Putamen (tissue), 1 donor: ENCODE data around the gene NPTX2.

ENCODE experiments used
- DNase-seq: peaks from one replicate; pipeline ENCODE4 v3.0.0-alpha.2; 2016; ENCODE audit warnings: low spot score

Gene NPTX2

DNA sequence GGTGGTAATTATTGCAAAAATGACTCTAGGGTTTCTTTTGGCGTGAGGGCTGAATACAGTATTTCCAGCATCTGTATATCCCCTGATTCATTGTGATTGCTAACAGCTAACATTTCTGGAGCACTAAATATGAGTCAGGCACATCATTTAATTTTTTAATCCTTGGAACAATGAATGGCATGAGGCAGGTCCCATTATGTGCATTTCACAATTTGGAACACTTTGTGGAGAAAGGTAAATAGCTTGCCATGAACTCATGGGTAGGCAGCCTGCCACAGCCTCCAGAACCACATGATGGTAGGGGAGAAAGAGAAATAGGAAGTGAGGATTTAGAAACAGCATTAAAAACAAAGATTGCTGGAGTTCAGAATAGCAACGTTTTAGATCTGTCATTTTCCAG, 1.7 kb downstream of the NPTX2 start:
- DNase-seq, result no peak

DNA sequence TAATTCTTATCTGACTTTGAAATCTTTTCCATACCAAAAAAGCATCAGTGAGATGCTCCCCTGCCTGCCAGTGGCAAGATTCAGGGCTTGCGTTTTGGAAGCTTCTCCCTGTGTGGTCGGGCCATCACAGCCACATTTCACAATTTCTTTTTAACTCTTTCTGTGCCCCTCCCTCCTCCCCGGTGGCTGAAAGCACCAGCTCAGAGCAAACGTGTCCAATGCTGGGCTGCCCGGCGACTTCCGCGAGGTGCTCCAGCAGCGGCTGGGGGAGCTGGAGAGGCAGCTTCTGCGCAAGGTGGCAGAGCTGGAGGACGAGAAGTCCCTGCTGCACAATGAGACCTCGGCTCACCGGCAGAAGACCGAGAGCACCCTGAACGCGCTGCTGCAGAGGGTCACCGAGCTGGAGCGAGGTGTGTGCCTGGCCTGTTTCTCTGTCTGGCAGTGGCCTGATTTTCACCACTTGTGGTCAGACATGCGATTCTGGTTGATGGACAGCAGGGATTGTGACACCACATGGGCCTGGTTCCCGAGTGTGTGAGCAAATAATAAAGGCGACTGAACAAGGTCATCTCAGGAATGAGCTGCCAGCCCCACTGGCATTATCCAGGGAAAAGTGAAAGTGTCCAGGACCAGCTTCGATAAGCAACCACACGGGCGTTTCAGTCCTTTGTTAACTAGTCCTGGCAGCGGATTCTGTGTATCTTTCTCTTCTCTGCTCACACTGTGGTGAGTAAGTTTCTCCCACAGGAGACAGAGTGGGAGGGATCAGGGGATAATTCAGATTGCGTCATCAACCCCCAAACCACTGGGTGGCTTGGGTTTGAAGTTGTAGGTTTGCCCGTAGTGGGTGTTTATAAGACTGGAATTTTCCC, 2.6 kb downstream of the NPTX2 start:
- no peak for DNase-seq

DNA sequence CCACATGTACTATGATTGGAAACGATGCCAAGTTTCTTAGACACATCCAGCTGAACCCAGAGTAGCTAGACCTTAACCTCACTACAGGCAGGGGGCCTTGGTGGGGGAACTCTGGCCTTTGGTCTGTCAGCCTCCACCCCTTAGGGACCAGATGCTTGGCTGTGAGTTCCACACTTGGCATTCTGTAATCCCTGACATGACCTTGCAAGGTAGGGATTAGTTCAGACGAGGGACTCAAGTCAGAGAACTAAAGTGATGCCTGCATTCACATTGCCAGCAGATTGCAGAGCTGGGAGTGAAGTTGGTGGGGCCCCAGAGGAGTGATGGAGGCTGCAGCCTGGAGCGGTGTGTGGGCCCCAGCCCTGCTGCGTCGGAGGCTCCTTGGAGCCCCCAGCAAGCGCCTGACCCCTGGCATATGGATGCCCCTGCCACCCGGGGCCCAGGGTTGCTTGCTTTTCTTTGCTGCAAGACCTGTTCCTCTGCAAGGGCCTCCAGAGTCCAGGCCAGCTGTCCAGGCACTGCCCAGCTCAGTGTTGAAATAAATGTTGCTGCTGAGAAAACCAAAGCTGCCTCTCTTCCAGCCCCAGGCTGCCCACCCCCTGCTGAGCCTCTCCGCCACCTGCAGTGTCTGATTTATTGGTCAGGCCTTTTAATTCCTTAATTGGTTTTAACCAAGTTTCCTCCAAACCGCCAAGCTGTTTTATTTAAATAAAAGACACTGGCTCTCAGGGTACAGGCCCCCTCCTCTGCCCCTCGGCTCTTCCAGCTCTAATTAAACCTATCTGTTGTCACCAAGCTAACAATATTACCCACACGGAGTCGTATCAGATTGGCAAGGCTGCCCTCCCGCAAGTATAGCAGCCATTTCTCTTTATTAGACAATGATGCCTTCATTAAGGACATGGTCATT, 4.7 kb downstream of the NPTX2 start:
- no peak for DNase-seq

DNA sequence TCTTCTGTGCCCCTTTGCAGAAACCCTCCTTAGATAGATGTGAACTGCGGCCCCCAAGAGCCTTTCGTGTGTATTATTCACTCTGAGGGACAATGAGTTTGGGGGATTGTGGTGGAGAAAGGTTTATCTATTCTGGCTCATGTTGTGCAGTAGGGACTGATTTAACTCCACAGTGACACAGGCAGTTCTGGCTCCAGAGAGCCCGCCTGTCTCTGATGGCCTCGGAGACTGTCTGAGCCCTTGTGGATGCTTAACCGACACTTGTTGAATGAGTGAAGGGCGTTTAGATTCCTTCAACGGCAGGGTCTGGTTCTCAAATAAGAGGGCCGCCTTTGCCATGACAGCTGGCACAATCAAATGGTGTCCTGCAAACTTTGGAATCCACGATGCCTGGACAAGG, 5.8 kb downstream of the NPTX2 start:
- no peak for DNase-seq

DNA sequence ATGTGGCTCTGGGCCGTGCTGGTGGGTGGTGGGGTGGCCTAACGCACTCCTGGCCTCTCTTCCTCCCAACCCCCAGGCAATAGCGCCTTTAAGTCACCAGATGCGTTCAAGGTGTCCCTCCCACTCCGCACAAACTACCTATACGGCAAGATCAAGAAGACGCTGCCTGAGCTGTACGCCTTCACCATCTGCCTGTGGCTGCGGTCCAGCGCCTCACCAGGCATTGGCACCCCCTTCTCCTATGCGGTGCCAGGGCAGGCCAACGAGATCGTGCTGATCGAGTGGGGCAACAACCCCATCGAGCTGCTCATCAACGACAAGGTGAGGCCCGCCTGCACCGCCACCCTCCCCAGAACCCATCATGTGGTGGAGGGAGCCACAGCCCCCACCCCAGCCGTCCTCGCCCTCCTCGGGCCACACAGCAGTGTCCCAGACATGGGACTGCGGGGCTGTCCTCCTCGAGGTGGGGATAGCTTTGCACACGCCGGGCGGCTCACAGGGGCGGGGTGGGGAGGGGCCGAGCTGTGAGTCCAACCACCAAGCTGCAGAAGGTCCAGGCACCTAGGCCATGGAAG, 7.8 kb downstream of the NPTX2 start:
- no peak for DNase-seq

DNA sequence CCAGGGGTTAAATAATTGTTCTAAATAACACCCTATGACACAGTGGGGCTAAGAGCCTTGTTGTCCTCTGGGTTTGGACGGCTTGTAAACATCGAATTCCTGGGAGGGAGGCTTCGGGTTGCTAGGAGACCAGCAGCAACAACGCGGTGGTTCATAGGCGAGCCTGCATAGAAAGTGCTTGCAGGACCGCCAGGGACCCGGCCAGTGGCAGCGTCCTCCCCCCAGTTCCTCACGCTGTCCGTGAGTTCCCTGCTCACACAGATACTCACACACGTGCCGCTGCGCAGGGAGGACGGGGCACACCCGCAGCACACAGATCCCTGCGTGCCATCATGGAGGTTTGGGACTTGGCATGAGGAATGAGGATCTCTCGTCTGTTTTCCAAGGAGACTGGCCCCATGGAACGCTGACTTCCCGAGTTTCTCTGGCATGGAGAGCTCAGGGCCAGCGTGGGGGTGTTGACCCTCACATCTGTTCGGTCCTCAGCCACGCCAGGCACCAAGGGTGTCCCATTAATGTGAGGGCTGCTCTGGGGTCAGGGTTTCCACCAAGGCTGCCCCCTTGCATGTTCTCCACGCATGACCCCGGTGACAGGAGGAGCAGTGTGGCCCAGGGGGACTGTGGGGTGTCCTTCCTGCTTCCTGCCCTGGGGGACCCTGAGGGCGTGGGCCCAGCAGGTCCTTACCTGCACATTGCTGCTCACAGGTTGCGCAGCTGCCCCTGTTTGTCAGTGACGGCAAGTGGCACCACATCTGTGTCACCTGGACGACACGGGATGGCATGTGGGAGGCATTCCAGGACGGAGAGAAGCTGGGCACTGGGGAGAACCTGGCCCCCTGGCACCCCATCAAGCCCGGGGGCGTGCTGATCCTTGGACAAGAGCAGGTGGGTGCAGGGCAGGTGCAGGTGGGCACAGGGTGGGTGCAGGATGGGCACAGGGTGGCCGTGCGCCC, 9.7 kb downstream of the NPTX2 start:
- no peak for DNase-seq

DNA sequence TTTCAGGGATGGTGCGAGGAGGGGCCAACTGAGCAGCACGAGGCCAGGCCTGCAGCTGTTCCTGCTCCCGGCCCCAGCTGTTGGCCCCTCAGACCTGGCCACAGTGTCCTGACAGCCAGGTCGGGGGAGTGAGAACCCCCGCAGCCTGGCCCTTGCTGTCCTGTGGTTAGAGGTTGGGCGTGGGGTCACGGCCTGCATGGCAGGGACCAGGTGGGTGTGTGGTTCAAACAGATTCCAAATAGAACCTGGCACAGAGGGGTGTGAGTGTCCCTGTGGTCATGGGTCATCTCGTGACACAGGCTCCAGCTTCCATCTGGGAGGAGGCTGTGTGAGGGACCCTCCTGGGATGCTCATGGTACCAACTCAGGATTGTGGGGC, 10.3 kb downstream of the NPTX2 start:
- no peak for DNase-seq

DNA sequence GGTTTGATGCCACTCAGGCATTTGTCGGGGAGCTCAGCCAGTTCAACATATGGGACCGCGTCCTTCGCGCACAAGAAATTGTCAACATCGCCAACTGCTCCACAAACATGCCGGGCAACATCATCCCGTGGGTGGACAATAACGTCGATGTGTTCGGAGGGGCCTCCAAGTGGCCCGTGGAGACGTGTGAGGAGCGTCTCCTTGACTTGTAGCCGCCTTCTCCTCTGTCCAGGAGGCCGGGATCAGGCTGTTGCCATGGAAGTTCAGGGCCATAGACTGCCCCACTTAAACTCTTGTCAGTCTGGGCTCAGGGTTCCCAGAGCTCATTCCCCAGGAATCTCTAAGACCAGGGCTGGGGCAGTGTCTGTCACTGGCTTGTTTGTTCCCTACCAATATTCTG, 11.3 kb downstream of the NPTX2 start:
- no peak for DNase-seq

DNA sequence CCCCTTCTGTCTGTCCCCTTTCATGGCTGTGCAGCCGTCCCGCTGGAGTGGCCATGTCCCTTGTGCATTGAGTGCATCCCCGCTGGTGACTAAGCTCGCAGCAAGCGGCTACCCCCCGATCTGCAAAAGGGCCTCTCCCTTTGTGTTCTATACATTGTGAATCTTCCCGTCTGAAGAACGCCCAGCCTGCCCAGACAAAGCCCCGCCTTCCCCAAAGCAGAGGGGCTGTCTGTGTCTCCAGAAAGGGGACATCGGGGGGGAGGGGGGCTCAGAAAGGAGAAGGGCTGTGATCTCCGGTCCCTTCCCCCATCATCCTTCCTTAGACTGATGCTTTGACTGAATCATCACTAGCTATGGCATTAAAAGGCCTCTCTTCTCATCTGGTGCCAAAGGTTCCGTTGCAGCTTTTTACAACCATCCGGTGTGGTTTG, 11.9 kb downstream of the NPTX2 start:
- no peak for DNase-seq

DNA sequence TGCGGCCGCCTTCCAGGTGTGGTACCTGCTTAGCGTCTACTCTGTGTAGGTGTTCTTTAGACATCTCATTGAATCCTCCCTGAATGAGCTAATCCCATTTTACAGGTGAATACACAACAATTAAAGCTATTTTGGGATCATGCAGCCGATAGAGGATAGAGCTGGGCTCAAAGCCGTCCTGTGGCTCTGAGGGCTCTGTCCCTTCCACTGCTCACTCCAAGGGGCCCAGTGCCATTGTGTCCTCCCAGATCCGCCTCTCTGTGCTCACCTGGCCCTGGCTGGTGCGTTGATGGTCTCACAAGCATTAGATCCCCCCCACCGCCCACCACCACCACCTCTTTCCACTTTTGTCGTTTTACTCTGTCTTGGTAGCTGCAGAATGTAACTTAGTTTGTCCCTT, 13.1 kb downstream of the NPTX2 start:
- DNase-seq, result no peak

DNA sequence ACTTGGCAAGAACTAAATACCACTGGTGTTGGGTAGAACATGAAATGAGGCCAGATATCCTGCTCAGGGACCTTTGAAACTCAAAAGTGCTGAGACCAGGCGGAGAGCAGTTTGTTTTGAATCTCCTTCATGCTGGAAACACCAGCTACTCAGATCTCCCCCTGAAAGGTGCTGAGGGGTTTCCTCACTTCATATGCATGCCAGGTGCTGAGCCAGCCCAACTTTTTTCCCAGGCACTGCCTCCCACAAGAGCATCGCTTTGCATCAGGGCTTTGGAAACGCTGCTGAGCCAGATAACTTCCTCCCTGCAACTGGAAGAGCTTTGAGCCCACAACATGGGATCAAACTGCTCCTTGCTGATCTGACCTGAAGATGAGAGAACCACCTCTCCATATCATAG, 13.7 kb downstream of the NPTX2 start:
- DNase-seq, result no peak

DNA sequence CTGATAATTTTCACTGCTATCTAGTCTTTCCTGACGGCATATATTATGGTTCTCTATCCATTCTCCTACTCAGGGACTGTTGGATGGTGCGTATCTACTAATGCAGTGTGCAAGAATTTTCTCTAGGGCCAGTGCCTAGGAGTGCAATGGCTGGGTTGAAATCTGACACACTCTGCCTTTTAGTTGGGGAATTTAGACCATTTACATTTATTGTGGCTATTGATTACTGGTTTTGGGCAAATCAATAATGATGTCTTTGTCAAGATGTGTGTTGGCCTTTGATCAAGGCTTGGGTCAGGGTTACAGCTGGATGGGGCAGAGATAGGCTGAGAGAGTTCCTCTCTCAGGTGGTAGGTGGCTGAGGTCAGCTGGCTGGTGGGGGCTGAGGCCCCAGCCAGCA, 21.8 kb downstream of the NPTX2 start:
- no peak for DNase-seq

DNA sequence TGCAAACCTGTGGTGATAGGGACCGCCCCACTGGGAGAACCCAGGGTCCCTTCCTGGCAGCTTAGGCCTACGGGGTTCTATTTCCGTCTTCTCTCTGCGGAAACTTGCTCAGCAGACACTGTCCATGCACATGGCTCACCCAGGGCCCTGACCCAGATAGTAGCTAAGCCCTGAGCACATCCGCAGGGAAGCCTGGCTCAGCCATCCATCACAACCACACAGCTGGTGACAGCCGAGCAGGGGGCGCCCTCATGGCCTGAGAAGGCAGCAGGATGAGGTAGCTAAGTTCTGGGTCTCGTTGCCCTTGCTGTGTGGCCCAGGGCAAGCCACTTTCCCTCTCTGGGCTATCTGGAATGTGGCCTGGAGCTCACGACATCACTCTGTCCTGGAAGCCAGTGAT, 23.3 kb downstream of the NPTX2 start:
- no peak for DNase-seq

DNA sequence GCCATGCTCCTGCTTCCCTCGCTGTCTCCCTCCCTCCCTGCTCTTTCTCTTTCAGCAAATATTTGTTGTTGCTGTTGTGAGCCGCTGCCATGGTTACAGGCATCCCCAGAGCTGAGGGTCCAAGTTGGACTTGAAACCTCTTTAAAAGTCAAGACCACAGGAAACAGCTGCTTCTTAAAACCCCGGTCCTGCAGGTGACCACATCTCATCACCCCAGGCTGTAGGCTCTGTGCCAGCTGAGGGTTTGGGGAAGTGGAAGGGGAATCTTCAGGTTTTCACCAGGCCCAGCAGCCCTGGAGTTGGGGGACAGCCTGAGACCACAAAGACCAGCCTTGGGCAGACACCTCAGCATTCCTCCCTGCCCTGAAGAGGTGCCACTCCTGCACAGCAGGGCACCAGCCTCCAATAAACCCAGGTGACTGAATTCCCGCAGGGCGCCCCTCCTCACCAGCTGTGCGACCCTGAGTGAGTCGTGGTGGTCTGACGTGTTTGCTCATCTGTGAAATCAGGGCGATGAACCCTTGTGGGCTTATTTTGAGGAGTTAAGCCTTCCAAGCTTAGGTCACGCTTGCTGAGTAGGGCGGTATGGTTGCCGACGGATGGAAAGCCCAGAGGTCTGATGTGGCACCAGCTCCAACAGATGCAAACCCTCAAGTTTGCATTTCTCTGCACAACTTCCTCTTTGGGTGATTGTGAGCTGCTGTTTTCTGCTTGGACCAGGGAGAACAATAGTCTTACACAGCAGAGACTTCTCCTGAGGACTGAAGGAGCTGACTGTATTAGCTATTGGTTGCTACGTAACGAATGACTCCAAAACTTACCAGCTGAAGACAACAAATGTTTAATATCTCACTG, 24.8 kb downstream of the NPTX2 start:
- no peak for DNase-seq

DNA sequence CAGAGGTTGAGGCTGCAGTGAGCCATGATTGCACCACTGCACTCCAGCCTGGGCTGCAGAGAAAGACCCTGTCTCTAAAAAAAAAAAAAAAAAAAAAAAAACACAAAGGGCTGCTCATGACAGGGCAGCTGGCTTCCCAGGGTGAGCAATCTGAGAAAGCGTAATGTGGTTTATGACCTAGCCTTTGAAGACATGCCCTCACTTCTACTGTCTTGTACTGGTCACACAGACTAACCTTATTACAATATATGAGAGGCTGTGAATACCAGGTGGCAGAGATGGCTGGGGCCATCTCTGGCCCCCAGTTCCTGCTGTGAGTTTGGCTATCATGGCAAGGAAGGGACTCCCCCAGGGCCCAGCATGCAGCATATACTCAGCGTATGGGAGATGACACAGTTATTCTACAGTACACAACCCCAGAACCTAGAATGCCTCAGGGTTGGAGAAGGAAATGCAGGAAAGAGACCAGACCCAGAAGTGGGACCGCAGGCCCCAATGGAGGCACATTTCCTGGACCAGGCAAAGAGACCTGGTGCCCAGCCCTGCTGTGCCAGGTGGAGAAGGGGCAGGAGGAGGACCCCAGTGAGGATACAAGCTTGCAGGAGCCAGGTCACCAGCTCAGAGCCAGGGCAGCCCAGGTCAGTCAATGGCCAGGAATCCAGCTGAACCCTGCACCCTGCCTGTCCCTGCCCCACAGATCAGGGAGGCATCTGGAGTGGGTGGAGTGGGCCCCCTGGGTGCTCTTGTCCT, 26.3 kb downstream of the NPTX2 start:
- no peak for DNase-seq

DNA sequence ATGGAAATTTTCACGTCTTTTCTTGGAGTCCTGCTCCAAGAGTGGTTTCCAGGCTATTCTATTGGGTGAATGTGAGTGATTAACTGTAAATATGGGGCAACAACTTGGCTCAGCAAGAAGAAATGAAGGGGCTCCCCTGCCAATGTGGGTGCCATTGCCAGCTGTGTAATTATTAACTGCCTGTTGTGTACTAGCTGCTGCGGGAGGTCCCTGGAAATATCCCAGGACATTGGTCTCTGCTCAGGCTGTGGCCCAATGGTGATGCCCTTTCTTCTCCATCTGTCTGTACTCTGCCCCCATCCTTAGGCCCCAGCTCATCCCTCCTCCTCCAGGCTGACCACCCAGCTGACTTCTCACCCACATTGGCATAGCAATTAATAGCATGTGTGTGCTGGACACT, 29.4 kb downstream of the NPTX2 start:
- DNase-seq, result no peak

DNA sequence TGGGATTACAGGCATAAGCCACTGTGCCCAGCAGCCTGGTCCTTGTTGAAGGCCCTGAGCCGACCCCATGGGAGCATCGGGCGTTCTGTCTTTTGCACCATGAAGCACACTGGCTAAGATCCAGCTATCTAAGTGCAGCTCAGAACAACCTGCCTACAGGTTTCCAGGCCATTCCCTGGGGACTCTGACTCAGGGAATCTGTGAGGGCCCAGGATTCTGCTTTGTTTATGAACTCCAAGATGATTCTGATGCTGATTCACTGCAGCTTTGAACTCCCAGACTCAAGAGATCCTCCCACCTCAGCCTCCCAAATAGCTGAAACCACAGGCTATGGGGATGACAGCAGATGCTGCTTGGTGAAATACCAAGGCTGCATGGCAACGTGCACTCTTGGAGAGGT, 30.2 kb downstream of the NPTX2 start:
- no peak for DNase-seq

DNA sequence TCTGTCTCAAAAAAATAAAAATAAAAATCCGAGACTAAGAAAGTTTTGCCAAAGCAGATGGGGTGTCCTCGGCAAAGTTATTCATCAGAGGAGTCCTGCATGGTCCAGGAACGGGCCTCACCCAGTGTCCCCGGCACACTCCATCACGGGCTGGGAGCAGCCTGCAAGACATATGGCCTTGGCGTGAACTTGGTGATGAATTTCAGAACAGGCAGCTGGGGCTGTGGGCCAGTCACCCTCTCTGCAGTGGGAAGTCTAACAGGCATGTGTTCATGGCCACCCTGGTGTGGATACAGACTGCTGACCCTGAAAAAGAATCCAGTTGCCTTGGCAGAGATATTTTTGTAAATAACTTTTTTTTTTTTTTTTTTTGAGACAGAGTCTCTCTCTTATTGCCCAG, 34.7 kb downstream of the NPTX2 start:
- no peak for DNase-seq

DNA sequence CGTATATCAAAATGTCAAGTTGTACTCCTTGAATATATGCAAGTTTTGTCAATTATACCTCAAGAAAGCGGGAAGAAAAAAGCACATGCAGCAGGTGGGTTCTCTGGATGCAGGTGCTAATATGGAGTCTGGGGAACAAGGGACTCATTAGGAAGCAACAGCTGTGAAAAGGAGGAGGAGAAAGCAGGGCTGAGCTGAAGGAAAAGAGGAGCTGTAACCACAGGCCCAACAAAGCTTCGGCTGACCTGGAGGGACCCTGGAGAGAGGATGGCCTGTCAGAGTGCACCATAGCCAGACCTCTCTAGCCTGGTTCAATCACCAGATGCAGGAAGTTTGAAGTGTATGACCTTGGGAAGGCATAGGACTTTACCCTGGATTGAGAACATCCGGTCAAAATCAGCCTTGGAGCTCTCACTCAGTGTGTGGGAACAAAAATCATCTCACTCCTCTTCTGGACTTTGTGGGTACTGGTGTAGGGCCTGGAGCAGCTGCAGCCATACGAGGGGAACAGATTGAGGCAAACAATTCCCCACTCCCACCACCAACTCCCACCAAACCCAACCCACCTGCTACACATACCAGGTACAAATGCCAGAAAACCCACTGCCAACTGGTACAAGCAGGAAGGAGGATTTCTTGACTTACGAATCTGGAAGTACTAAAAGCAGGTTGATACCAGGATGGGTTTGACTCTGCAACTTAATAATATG, 36.7 kb downstream of the NPTX2 start:
- no peak for DNase-seq
